Measurements from ENCODE around the gene GNA12. TPM values are rescaled to one million over a fixed set of nuclear protein-coding genes. Genes with fewer than 3 reads are reported as not detected.

The GNA12 gene
- total and polyA plus RNA-seq, 10 of the 15 experiments (the other 5 are each of a cell fraction or from before 2014, with no cell fraction given) = 1.9 to 51.8 (median 12.6) TPM

DNA sequence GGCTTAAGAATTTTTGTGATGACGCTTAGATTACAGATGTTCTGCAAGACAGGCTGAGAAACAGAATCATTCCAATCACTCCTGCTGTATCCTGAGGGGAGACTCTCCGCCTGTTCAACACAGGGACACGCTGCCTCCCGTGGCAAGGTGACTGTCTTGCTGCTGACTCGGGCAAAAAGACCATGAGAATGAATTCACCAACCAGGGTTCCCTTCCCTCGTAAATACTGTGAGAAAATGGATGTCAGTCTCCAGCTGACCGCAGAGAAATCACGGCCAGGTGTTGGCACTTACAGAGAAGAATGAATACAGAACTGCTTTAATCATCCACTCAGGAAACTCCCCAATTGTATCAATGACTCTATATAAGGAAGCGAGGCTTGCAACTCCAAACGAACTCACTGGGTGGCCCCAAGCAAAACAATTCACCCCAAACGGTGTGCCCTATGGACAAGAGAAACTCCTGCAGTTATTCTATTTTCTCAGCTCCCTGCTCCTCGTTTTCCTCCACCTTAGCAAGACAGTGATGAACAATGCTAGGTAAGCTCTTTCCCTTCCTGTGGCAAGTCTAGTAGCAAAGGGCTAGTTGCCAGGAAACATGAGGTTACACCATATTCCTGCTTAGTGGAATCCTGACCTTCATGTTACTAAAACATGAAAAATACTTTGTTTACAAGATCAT is 22.8 kb downstream of the GNA12 start:
- Histone ChIP-seq H3K79me2 (ENCODE audit: control insufficient read depth, insufficient read depth, low read length) (peaks cover 10% of the 10 kb centered on the region), H3K4me2 (ENCODE audit: control insufficient read depth, insufficient read depth) (peak overlapping the region; percentile 17), H4K20me1 (ENCODE audit: control insufficient read depth, insufficient read depth) (no peaks in the 10 kb centered on the region), H3K27me3 (replicated peaks in 1 of 2; ENCODE audit: control insufficient read depth in 2 of 2, insufficient read depth in 2 of 2, low read length in 1 of 2) (no peaks in the 10 kb centered on the region), H3K4me1 (ENCODE audit: control insufficient read depth, insufficient read depth, low read length) (peaks cover 49% of the 10 kb centered on the region), H3K9me3 (replicated peaks; ENCODE audit: control insufficient read depth, insufficient read depth, low read length) (no peaks in the 10 kb centered on the region), H3K27ac (ENCODE audit: control insufficient read depth, insufficient read depth) (peak overlapping the region; percentile 4; the same call in 1 of the 2 replicates), H2AFZ (ENCODE audit: control insufficient read depth, low read depth, low read length) (no peak overlapping the region), H3K4me3 (no peak overlapping the region), H3K9ac (ENCODE audit: control insufficient read depth, insufficient read depth, low read length) (no peak overlapping the region), H3K36me3 (ENCODE audit: control insufficient read depth in 2 of 2, insufficient read depth in 2 of 2, low read length in 1 of 2) (no peaks in the 10 kb centered on the region)
- in situ Hi-C loops (cut with MboI) (no loop called here), intact Hi-C loops (cut with micrococcal nuclease; ENCODE audit: unreplicated experiment) (loop anchor here (1.0 to 5.0 kb wide), 2 partner anchors 42 to 64 kb away; no protein-coding TSS in a partner anchor)
- DNase-seq (ENCODE audit: low read depth, low spot score) (peak; percentile 53), ATAC-seq (peak; percentile 86), FAIRE-seq (no peak)
- ChIA-PET RAD21 (ENCODE audit: unreplicated experiment) (interaction anchor here (0.6 to 2.7 kb wide), 14 partner anchors 16 to 111 kb away, joined by 3 to 15 read pairs (median 4); no protein-coding TSS in a partner anchor), POLR2A (interaction anchor here (0.7 to 3.4 kb wide), 5 partner anchors 14 to 254 kb away, joined by 3 to 17 read pairs (median 3); no protein-coding TSS in a partner anchor), CTCF (interaction anchor here (0.9 to 5.0 kb wide), 7 partner anchors 11 to 151 kb away, joined by 3 to 30 read pairs (median 4); no protein-coding TSS in a partner anchor), SMC1A (ENCODE audit: uncharacterized antibody, unreplicated experiment) (interaction anchor here (0.6 to 4.0 kb wide), 17 partner anchors 8 to 254 kb away, joined by 3 to 24 read pairs (median 4); no protein-coding TSS in a partner anchor)
- BruUV-seq (replicated peaks) = no TSS peak
- 18% methylated on average over 12 of the region's 12 CpGs for WGBS (ENCODE audit: insufficient coverage, insufficient replicate concordance, low lambda C conversion rate, missing lambda C conversion rate)
- TF ChIP-seq, protein P1, sequence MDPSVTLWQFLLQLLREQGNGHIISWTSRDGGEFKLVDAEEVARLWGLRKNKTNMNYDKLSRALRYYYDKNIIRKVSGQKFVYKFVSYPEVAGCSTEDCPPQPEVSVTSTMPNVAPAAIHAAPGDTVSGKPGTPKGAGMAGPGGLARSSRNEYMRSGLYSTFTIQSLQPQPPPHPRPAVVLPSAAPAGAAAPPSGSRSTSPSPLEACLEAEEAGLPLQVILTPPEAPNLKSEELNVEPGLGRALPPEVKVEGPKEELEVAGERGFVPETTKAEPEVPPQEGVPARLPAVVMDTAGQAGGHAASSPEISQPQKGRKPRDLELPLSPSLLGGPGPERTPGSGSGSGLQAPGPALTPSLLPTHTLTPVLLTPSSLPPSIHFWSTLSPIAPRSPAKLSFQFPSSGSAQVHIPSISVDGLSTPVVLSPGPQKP (IDR thresholded peaks at IDR 0.05; ENCODE audit: low read depth, low read length) = no peak
- no peak for TF ChIP-seq TARDBP (IDR thresholded peaks at IDR 0.05; ENCODE audit: borderline replicate concordance)
- TF ChIP-seq EGR1 (IDR thresholded peaks at IDR 0.05; ENCODE audit: borderline replicate concordance in 1 of 2, low read depth in 2 of 2, low read length in 2 of 2) = no peak
- peak; percentile 89 for TF ChIP-seq RUNX3 (IDR thresholded peaks at IDR 0.05; ENCODE audit: low read length)
- no peak for TF ChIP-seq RAD51 (IDR thresholded peaks at IDR 0.05)
- TF ChIP-seq RELA (IDR thresholded peaks at IDR 0.05; ENCODE audit: borderline replicate concordance, partially characterized antibody) = peak; percentile 51
- peak; percentile 40; the same call in 1 of the 2 replicates for TF ChIP-seq SPI1 (IDR thresholded peaks at IDR 0.05; ENCODE audit: borderline replicate concordance, insufficient read depth, low read depth, low read length)
- TF ChIP-seq SMC3 (IDR thresholded peaks at IDR 0.05; ENCODE audit: borderline replicate concordance, low read length) = peak; percentile 2; the same call in 1 of the 2 replicates
- TF ChIP-seq IKZF1 (conservative IDR thresholded peaks at IDR 0.05) = peak; percentile 77
- TF ChIP-seq KLF5 (IDR thresholded peaks at IDR 0.05; ENCODE audit: partially characterized antibody) = no peak
- TF ChIP-seq MTA2 (IDR thresholded peaks at IDR 0.05; ENCODE audit: low read depth) = peak; percentile 74; the same call in 1 of the 2 replicates
- TF ChIP-seq TAF1 (IDR thresholded peaks at IDR 0.05; ENCODE audit: borderline replicate concordance, low read depth, low read length) = no peak
- TF ChIP-seq EP300 (IDR thresholded peaks at IDR 0.05; ENCODE audit: borderline replicate concordance in 1 of 2, control insufficient read depth in 1 of 2, low read depth in 2 of 2, low read length in 2 of 2) = peak; percentile 63 to 70; a peak in 2 of 4 replicates
- TF ChIP-seq, protein P2, sequence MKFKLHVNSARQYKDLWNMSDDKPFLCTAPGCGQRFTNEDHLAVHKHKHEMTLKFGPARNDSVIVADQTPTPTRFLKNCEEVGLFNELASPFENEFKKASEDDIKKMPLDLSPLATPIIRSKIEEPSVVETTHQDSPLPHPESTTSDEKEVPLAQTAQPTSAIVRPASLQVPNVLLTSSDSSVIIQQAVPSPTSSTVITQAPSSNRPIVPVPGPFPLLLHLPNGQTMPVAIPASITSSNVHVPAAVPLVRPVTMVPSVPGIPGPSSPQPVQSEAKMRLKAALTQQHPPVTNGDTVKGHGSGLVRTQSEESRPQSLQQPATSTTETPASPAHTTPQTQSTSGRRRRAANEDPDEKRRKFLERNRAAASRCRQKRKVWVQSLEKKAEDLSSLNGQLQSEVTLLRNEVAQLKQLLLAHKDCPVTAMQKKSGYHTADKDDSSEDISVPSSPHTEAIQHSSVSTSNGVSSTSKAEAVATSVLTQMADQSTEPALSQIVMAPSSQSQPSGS (IDR thresholded peaks at IDR 0.05; ENCODE audit: low read length) = 0 out of 2 replicates have a peak, but pooled peaks have one; percentile 37
- no peak for TF ChIP-seq ZNF622 (IDR thresholded peaks at IDR 0.05)
- no peak for TF ChIP-seq MYC (IDR thresholded peaks at IDR 0.05; ENCODE audit: insufficient read depth, insufficient read length, insufficient replicate concordance, low read length, severe bottlenecking)
- TF ChIP-seq, protein P3, sequence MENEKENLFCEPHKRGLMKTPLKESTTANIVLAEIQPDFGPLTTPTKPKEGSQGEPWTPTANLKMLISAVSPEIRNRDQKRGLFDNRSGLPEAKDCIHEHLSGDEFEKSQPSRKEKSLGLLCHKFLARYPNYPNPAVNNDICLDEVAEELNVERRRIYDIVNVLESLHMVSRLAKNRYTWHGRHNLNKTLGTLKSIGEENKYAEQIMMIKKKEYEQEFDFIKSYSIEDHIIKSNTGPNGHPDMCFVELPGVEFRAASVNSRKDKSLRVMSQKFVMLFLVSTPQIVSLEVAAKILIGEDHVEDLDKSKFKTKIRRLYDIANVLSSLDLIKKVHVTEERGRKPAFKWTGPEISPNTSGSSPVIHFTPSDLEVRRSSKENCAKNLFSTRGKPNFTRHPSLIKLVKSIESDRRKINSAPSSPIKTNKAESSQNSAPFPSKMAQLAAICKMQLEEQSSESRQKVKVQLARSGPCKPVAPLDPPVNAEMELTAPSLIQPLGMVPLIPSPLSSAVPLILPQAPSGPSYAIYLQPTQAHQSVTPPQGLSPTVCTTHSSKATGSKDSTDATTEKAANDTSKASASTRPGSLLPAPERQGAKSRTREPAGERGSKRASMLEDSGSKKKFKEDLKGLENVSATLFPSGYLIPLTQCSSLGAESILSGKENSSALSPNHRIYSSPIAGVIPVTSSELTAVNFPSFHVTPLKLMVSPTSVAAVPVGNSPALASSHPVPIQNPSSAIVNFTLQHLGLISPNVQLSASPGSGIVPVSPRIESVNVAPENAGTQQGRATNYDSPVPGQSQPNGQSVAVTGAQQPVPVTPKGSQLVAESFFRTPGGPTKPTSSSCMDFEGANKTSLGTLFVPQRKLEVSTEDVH (IDR thresholded peaks at IDR 0.05; ENCODE audit: low read depth, partially characterized antibody) = no peak
